HG02588 (cell line): Measurements from ENCODE around the gene ARAP1.

Source experiments
- ATAC-seq: cut with Tn5 transposase; IDR thresholded peaks from one replicate; pipeline ENCODE4 v1.9.1; 2021; ENCODE audit warnings: mild to moderate bottlenecking, moderate library complexity; ENCODE audit not compliant: unreplicated experiment

The ARAP1 gene

DNA sequence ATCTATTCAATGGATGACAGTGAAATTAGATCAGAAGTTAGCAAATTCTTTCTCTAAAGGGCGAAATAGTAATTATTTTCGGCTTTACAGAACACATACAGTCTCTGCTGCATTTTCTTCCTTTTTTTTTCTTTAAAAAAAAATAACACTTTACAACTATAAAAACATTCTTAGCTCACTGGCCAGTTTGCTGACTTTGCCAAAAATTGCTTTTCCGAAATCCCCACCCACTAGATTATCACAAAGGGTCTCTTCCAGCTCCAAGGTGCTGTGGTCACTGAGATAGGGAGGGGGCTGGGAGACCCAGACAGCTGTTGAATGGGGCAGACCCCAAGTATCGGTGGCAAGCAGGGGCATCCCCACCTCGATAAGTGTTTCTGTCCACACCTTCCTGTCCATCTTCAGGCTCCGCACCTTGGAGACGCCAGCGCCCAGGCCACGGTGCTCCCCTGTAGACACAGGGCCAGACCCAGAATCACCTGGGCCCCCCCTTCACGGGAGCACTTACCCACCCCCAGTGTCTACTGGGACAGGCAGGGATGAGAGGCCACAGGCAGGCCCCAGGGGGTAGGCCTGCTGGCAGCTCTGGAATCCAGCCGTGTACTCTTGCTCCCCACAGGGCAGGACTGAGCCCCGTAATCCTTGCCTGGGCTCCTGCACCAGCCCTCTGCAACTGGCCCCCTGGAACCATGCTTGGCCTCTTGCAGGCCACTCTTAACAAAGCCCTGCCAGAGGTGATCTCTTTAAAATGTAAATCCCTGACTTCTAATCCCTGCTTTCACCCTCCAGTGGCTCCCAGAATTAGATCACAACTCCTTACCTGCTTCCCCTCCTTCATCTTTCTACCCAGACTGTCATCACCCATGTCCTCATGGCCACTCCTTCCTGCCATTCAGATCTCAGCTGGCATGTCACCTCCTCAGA, 46.5 kb downstream of the ARAP1 start:
- no peak for ATAC-seq

DNA sequence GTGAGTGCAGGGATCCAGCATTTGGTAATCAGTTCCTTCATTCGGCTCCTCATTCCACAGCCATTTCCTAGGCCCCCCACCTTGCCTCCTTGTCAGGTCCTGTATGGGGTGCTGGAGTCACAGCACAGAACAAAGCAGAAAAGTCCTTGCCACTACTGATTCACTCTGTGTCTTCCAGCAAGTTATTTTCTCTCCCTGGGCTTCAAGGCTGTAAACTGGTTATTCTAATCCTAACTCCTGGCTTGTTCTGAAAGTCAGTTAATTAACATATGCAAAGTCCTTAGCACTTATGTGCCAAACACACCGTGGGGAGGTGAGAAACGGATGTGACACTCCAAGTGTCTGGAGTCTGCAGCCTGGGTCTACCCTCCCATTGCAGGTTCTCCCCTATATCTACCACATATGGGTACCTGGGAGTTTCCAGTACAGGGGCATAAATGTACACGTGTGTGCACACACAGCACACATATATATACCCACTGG, 47.4 kb downstream of the ARAP1 start:
- ATAC-seq: no peak

DNA sequence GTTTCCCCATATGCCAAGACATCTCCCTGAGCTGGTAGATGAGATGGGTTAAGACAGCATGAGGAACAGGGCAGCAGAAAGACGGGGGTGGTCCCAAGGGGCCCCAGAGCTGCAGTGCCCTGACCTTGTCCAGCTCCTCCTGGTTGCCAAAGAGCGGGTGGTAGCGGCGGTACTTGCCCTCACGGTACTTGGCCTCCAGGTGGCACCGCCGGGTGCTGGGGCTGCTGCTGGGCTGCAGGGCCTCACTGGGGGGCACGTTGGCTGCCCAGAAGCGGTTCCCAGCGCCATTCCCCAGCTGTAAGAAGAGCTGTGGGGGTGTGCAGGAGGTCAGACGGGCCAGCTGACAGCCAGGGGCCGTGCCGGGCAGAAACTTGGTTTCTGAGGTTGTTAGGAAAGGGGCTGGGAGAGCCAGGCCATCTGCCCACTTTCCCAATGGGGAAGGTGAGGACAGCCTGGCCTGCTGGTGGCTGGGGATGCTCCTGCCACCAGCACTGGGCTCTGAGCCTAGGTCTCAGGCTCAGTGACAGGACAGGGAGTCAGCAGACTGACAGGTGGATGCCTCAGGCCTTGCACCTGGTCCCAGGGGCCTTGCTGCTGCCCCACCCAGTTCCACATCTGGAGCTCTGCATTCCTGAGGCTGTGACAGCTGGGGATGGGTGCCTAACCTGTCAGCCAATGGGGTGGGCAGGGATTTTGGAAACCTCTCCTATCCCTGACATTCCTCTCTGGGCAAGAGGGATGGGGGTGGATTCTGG, 48.0 kb downstream of the ARAP1 start:
- no peak for ATAC-seq

DNA sequence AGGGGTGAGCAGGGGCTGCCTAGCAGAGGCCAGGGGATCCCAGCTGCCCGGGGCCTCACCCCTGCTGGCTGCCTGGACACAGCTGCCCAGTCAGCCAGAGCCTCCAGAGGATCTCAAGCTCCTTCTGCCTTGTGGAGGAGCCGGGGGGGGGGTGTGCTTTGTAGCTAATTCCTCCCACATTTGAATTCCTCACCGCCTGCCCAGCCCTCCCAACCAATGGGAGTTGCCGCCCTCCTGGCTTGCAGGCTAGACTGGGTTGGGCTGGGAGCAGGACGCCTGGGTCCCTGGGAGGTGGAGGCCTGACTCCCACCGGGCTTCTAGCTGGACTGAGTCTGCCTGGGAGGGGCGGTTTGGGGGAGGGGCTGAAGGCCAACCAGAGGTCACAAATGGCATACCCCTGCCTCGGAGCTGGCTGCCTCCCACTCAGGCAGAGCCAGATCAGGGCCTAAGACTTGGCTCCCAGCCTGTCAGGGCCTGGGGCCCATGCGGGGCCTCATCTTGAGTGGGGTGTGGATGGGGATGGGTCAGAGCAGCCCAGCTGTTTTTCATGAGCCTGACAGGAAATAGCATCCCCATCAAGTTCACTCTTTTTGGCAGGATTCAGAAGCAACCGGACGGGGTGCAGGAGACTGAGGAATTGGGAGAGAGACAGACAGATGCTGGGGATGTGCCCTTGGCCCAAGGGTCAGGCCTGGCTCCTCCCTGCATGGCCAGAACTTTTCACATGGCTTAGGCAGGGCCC, 48.8 kb downstream of the ARAP1 start:
- no peak for ATAC-seq

DNA sequence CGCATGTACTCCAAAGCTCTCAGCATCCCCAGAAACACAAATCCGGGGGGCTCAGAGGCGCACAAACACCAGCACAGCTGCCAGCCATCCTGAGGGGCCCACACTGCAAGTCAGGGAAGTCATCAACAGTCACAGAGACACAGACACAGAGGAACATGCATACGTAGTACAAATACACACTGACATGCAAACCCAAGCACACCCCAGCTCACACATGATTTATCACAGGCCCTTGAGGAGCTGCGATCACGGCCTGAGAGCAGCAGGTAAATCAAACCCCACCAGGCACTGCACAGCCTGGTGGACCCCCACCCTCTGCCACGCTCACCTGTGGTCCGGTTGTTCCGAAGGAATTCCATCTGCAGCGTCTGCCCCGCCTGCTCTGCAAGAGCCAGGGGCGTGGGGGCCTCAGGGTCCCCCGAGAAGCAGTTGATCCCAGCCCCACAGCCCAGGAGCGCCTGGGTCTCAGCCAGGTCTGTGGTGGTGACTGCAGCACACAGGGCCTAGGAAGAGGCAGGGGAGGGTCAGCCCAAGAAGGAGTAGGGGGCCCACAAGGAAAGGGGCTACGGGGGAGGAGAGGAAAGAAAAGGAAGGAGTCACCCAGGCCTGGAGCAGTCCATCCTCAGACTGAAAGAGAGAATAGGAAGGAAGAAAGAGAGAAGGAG, 49.5 kb downstream of the ARAP1 start:
- no peak for ATAC-seq

DNA sequence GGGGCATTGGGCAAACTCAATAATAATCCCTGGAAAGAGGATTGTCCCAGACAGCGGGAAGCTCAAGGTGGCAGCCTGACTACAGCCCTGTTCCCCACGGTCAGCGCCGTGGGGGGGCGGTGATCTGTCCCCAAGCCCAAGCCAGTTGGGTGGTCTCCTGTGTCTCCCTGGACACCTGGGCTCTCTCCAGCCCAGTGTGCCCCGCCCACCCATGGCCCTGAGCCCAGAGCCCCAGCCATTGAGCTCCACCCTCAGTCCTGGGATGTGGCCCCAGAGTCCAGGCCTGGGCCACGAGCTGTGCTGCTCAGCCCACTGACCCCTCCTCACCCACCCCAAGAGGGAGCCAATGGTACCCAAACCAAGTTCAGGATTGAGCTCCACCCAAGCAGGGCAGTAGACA, 50.1 kb downstream of the ARAP1 start:
- ATAC-seq: no peak

DNA sequence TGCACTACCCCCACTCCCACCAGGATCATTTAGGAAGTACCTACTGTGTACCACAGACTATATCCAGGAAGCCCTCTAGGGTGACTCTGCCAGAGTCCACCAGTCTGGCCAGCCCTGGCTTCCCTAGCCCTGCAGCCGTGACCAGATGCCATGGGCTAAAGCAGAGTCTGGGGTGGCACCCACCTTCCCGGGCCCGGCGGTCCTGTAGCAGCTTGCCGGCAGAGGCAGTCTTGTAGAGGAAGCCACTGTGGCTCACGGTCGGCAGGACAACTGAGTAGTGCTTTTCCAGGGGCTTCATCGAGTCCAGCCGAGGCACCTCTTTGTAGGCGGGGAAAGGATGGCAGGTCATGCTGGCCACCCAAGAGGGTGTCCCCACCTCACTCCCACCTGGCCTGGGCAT, 50.7 kb downstream of the ARAP1 start:
- ATAC-seq: no peak

DNA sequence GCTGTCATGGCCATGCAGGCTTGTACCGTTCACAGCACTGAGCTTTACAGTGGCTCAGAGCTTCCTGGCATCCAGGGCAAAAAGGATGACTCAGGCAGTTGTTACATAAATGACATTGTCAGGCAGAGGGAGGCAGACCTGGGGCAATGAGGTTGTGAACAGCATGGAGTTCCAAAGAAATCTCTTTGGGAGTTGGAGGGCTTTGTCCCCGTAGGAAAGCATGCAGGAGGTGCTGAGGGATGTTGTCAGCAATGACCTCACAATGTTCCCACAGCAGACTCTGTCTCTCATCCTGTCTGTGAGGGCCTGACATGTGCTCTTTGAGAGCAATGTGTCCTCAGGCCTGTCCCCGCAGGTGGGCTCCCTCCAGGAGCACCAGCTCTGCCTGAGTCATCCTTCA, 52.1 kb downstream of the ARAP1 start:
- no peak for ATAC-seq

DNA sequence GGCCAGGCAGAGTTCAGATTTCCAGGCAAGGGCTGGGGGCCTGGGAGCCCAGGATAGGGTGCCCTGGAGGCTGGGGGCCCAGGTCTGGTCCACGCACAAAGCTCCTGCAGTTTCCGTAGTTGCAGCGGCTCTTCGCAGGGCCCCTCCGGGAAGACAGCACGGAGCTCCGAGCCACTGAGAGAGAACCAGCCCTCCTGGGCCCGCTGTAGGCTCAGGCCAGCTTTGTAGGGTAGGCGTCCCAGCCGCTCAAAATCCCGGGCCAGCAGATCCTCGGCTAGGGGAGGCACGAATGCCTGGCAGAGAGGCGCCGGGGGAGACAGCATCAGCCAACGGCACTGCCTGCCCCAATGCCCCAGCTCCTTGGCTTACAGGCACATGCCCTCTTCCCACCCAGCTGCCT, 54.4 kb downstream of the ARAP1 start:
- no peak for ATAC-seq

DNA sequence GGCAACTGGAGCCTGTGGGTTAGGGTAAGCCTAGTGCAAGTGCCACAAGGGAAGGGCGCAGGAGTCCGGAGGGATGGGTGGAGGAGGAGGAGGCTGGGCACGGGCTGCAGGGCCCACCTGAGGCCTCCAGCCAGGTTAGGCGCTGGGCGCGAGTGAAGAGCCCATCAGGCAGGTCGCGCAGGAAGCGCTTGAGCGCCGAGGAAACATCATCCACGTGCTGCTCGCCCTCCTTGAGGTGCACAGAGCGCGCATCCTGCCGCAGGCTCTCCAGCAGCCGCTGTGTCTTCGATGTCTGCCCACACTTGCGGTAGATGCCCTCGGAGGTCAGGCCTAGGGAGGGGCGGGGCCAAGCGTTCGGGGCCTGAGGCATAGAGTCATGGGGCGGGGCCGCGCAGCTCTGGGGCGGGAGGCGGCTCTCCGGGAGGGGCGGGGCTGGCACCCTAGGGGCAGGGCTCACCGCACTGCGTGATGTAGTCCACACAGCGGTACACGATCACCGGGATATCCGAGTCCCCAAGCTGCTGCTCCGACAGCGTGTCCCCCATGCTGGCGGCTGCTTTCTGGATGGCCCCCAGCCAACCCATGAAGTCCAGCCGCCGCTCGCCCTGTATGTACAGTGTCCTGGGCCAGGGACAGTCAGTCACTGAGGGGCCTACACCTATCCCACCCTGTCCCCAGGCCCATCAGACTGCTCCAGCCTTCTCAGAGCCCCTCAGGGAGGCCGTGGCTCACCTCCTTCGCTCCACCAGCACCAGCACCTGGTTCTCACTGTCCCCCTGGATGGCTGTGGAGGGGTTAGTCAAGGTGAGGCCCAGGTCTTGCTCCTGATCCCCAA, 55.1 kb downstream of the ARAP1 start:
- no peak for ATAC-seq

DNA sequence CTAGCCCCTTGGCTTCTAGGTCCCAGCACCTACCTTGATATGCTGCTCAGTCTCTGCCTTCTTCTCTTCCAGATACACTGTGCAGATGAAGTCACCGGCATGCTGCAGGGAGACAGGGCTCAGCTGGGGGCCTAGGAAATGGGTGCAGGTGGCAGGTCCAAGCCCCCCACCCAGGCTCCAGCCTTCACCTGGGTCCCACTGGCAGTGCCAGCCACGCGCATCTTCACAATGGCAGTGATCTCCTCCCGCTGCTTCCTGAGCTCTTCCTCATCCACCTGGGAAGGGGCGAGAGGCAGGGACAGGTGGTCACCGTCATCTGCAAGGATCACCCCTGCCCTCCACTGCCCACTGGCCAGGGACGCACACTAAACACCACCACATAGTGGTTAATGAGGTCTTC, 56.9 kb downstream of the ARAP1 start:
- no peak for ATAC-seq

DNA sequence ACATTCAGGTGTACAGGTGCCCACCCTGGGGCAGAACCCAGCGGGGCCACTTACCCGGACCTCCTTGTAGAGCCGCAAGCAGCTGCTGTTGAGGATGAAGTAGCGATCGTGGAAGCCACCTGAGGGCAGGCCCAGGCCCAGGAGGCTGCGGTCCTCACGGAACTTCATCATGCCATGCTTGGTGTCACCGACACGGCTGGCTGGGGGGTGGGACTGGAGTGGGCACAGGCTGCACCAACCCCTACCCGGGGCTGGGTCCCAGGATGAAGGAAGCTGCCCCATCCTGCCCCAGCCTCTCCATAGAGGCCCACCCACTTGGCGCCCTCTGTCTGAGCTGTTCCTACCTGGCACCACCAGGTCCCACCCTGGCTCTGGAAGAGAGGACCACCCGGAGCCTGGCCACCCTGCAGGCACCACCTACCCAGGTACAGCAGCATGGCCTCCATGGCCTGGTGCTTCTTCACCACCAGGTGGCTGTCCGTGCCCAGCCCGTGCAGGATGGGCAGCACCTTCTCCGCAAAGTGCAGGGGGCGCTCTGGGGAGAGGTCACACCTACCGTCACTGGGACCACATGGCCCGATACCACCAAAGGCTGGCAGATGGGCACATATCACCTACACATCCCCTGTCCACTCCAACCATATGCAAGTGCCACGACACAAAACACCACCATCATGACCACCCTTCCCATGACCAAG, 58.8 kb downstream of the ARAP1 start:
- no peak for ATAC-seq

DNA sequence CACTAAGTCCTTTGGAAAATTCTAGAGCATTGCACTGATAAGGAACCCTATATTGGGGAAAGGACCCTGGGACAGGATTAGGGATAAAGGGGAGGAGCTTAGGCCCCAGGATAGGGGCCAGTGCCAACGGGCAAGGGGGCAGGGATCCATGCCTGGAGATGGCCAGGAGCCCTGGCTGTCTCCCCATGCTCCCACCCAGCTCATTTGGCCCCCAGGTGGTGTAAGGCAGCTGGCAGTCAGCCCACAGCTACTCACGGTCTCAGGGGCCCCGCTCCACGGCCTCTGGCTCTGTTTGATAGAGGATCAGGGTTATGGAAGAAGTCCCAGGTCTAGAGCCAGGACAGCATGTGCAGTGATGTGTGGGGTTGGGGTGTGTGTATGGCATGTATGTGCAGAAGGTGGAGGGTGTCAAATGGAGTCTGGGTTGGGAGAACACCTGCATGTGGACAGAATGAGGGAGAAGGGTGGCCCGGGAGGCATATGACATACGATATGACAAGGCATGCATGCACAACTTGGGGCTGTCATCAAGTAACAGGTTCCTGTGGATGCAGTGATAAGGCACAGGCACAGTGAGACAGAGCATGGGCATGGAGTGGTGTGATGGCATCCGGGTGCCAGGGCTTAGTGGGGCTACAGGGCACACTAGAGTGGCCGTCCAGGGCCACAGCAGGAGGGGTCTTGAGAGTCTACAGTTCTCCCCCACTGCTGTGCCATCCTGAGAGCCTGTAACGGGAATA, 59.5 kb downstream of the ARAP1 start:
- no peak for ATAC-seq

DNA sequence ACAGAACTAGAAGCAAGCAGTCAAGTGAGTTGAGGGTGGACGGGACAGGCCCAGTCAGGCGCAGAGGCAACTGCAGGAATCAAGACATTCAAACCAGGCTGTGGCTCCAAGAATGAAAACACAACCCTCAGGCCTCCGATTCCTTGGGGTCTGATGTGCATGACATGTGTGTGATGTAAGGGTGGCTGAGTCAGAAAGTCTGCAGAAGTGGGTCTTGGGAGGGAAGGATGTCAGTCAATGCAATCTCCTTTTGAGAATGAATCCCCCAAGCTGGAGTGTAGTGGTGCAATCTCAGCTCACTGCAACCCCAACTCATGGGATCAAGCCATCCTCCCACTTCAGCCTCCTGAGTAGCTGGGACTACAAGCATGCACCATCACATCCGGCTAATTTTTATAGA, 62.0 kb downstream of the ARAP1 start:
- no peak for ATAC-seq

DNA sequence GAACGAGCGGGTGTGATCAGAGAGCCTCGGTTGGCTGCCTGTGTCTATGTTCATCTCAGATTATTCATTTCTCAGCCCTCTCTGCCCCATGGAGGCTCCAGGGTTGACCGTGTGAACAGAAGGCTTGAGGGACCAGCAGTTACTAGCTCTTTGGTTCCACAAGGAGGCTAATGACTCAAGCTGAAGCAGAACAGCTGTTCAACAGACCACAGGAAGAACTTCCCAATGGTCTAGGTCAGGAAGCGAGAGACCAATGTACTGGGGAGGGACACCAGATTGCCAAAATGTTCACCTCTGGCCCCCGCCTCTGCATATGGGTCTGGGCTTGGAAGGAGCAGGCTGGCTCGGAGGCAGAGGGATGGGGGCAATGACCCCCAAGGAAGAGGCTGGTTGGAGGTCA, 63.3 kb downstream of the ARAP1 start:
- no peak for ATAC-seq

DNA sequence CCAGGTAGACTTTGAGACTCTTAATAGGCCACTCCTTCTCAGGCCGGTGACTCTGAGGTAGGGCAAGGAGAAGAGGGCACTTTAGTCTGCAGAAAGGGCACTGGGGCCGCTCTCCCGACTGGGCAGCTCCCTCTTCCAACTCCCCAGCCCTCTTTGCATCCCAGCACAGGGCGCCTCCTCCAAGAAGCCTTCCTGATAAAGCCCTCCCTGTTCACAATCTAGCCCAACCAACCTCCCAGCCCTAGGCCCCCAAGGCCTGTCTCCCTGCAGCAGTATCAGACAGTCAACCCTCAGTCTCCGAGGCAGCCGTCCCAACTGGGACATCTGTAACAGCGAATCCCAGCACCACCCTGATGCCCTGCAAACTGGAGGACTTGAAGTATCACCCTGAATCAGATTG, 63.7 kb downstream of the ARAP1 start:
- ATAC-seq: no peak

DNA sequence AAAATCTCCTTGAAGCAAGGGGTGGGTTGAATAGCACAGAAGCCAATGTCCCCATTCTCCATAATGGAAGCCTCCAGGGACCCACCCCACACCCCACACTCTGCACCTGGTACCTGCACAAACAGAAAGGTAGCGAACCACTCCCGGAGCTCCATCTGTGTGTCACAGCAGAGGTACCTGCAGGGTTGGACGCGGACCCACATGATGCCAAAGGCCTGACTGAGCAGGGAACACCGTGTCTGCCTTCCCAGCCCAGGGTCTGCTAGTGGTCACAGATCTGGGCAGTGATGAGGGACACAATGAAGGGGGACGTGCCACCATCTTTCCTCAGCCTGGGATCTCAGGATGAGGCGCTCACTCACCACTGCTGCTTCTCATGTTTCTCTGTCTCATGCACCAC, 64.9 kb downstream of the ARAP1 start:
- no peak for ATAC-seq

DNA sequence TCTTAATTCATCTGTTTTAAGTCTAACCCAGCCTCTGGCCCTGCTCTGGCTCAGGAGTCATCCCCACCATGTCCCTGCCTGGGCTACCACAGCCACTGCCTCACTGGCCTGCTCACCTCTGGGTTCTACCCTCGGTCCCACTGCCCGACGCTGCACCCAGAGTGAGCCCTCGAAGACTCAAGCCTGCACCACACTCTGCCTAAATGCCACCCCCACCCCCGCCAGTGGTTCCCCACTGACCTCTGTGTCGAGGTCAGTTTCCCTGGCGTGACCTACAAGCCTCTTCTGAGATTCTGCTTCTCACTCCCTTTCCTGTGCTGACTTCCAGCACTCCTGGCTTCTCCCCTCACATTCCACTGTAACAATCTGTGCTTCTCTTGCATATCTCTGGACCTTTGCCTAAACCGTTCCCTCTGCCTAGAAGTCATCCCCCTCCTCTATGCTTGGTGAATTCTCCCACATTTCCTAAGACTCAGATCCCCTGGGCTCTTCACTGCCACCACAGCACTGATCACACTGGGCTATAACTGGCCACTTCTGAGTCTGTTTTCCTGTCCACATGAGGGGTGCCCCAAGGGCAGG, 65.5 kb downstream of the ARAP1 start:
- ATAC-seq: no peak
